Stimulated activated CD8-positive, alpha-beta memory T cell treated with anti-CD3 and anti-CD28 coated beads, Interleukin-4, amount 100 ng/mL, for 24 hours (primary cell): Measurements from ENCODE around the gene EIF5AL1.
"Not testable (repeated sequence)": the region's sequence is repeated elsewhere in the genome, so short reads cannot be mapped to it uniquely, and the experiment has no call there.

Experiments
- DNase-seq: peaks from one replicate; pipeline ENCODE4 v3.0.0-alpha.2; 2020; ENCODE audit warnings: low read depth

The EIF5AL1 gene

GRCh38 chr10:79556961-79557360 lies 44.6 kb downstream of the EIF5AL1 start:
- DNase-seq, result not testable (repeated sequence)

GRCh38 chr10:79559726-79560125 lies 47.4 kb downstream of the EIF5AL1 start:
- no peak for DNase-seq

- no peak for DNase-seq
Observed at GRCh38 chr10:79560160-79560709, 47.9 kb downstream of the EIF5AL1 start, which contains the start of gene SFTPA2. Gene SFTPA2 (minus strand): TSS chr10:79560407. CDS start chr10:79559483, 924 bp downstream.

- DNase-seq, result no peak
Observed at GRCh38 chr10:79561257-79561656, 48.9 kb downstream of the EIF5AL1 start.

GRCh38 chr10:79562135-79562756 lies 49.9 kb downstream of the EIF5AL1 start:
- peak; percentile 50 for DNase-seq

GRCh38 chr10:79563426-79563825 lies 51.1 kb downstream of the EIF5AL1 start:
- no peak for DNase-seq
